AG09309 (cell line): ENCODE results near the gene POU2F1.

ENCODE experiments used
- DNase-seq: peaks from one replicate; pipeline ENCODE4 v3.0.0-alpha.2; 2010; ENCODE audit warnings: low read depth
- H3K4me3 ChIP-seq: 2 replicates; pipeline ENCODE4 v1.5.1; 2011; ENCODE audit warnings: mild to moderate bottlenecking, low read depth, low read length, moderate library complexity; ENCODE audit not compliant: control insufficient read depth
- TF ChIP-seq, protein P1 (sequence below): IDR thresholded peaks from 2 replicates; pipeline ENCODE4 v1.5.1; 2011; ENCODE audit warnings: mild to moderate bottlenecking, low read depth, low read length, inconsistent platforms; ENCODE audit not compliant: insufficient read depth, control insufficient read depth; ENCODE audit errors: missing control alignments

Gene POU2F1

GRCh38 chr1:167301355-167301754, 80.7 kb downstream of the POU2F1 start:
- no peak for DNase-seq
- H3K4me3 ChIP-seq, result no peak overlapping the region
- TF ChIP-seq, protein P1, sequence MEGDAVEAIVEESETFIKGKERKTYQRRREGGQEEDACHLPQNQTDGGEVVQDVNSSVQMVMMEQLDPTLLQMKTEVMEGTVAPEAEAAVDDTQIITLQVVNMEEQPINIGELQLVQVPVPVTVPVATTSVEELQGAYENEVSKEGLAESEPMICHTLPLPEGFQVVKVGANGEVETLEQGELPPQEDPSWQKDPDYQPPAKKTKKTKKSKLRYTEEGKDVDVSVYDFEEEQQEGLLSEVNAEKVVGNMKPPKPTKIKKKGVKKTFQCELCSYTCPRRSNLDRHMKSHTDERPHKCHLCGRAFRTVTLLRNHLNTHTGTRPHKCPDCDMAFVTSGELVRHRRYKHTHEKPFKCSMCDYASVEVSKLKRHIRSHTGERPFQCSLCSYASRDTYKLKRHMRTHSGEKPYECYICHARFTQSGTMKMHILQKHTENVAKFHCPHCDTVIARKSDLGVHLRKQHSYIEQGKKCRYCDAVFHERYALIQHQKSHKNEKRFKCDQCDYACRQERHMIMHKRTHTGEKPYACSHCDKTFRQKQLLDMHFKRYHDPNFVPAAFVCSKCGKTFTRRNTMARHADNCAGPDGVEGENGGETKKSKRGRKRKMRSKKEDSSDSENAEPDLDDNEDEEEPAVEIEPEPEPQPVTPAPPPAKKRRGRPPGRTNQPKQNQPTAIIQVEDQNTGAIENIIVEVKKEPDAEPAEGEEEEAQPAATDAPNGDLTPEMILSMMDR, result no peak

DNA sequence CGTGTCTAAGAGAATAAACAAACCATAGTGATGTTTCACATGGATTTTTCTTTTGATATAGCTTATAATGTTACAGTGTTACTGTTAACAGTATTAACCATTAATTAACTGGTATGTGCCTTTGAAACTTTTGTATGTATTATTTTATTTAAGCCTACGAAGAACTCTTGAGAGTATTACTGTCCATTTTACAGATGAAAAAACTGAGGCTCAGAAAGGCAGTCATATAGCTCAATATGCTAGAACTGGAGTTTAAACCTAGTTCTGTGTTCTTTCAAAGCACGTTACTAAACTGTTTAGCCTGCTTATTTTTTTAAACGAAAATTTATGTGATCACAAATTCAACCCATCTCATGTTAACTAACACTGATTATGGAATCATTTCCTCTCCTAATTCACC, 83.5 kb downstream of the POU2F1 start:
- no peak overlapping the region for H3K4me3 ChIP-seq
- TF ChIP-seq, protein P1, result no peak
- no peak for DNase-seq

GRCh38 chr1:167305059-167305705, 84.5 kb downstream of the POU2F1 start:
- no peak for DNase-seq
- H3K4me3 ChIP-seq, result no peak overlapping the region
- TF ChIP-seq, protein P1, result no peak

DNA sequence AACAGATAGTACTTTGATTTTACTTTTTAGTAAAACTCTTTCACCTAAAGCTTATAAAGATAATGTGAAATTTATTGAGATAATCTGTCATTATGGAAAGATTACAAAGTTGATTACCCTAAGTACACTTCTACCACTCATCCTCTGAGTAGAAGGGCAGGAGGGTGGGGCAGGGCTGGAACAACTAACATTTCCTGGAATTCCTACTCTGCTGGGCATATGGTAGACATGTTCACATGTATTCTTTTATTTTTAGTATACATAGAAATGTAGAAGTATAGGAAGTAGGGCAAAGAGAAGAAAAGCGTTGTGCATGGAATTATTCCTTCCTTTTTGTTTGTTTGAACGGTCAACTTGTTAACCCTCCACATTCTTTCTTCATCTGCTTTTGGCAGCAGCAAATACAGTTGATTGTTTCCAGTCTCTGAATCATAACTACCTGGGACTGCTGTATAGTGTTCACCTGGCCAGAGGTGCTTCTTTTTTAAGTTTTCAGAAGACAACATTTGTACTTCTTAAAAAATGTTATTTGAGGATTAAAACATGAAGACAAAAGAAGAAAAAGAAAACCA, 85.1 kb downstream of the POU2F1 start:
- H3K4me3 ChIP-seq, result no peak overlapping the region
- TF ChIP-seq, protein P1, result no peak
- no peak for DNase-seq

DNA sequence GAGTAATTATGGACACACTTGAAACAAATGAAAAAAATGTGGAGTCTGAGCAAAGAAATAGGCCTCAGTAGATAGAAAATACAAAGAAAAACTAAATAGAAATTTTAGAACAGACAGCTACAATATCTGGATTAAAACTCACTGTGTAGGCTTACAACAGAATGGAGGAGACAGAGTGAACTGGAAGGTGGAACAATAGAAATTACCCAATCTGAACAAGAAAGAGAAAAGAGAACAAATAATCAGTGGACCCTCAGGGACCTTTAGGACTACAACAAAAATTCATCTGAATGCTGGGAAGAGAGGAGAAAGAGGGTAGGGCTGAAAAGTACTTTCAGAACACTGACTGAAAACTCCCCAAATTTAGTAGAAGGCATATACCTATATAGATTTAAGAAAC, 90.0 kb downstream of the POU2F1 start:
- TF ChIP-seq, protein P1, result no peak
- DNase-seq, result no peak
- no peak overlapping the region for H3K4me3 ChIP-seq

- H3K4me3 ChIP-seq, result no peak overlapping the region
- no peak for DNase-seq
- TF ChIP-seq, protein P1, result no peak
Observed at GRCh38 chr1:167312871-167313270, 92.2 kb downstream of the POU2F1 start.
